ENCODE measurements around the gene DLG1.

DNA sequence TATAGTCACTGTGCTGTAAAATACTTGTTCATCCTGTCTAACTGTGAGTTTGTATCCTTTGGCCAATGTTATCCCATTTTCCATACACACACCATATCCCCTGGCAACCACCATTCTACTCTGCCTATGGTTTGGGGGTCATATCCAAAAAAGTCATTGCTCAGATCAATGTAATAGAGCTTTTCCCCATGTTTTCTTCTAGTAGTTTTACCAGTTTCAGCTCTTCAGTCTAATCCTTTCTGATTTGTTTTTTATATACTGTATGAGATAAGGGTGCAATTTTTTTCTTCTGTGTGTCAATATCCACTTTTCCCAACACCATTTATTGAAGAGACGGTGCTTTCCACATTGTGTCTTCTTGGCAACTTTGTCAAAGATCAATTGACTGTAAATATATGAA is 14.0 kb upstream of the DLG1 start:
- TF ChIP-seq TAF1 (conservative IDR thresholded peaks at IDR 0.05): no peak
- TF ChIP-seq, protein P1, sequence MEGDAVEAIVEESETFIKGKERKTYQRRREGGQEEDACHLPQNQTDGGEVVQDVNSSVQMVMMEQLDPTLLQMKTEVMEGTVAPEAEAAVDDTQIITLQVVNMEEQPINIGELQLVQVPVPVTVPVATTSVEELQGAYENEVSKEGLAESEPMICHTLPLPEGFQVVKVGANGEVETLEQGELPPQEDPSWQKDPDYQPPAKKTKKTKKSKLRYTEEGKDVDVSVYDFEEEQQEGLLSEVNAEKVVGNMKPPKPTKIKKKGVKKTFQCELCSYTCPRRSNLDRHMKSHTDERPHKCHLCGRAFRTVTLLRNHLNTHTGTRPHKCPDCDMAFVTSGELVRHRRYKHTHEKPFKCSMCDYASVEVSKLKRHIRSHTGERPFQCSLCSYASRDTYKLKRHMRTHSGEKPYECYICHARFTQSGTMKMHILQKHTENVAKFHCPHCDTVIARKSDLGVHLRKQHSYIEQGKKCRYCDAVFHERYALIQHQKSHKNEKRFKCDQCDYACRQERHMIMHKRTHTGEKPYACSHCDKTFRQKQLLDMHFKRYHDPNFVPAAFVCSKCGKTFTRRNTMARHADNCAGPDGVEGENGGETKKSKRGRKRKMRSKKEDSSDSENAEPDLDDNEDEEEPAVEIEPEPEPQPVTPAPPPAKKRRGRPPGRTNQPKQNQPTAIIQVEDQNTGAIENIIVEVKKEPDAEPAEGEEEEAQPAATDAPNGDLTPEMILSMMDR (IDR thresholded peaks at IDR 0.05; ENCODE audit: low read depth, low read length, missing input control): no peak
- TF ChIP-seq, protein P2, sequence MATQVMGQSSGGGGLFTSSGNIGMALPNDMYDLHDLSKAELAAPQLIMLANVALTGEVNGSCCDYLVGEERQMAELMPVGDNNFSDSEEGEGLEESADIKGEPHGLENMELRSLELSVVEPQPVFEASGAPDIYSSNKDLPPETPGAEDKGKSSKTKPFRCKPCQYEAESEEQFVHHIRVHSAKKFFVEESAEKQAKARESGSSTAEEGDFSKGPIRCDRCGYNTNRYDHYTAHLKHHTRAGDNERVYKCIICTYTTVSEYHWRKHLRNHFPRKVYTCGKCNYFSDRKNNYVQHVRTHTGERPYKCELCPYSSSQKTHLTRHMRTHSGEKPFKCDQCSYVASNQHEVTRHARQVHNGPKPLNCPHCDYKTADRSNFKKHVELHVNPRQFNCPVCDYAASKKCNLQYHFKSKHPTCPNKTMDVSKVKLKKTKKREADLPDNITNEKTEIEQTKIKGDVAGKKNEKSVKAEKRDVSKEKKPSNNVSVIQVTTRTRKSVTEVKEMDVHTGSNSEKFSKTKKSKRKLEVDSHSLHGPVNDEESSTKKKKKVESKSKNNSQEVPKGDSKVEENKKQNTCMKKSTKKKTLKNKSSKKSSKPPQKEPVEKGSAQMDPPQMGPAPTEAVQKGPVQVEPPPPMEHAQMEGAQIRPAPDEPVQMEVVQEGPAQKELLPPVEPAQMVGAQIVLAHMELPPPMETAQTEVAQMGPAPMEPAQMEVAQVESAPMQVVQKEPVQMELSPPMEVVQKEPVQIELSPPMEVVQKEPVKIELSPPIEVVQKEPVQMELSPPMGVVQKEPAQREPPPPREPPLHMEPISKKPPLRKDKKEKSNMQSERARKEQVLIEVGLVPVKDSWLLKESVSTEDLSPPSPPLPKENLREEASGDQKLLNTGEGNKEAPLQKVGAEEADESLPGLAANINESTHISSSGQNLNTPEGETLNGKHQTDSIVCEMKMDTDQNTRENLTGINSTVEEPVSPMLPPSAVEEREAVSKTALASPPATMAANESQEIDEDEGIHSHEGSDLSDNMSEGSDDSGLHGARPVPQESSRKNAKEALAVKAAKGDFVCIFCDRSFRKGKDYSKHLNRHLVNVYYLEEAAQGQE (IDR thresholded peaks at IDR 0.05): no peak

All from liver (tissue), 3 donors.